ENCODE data around the gene XXYLT1.

DNA sequence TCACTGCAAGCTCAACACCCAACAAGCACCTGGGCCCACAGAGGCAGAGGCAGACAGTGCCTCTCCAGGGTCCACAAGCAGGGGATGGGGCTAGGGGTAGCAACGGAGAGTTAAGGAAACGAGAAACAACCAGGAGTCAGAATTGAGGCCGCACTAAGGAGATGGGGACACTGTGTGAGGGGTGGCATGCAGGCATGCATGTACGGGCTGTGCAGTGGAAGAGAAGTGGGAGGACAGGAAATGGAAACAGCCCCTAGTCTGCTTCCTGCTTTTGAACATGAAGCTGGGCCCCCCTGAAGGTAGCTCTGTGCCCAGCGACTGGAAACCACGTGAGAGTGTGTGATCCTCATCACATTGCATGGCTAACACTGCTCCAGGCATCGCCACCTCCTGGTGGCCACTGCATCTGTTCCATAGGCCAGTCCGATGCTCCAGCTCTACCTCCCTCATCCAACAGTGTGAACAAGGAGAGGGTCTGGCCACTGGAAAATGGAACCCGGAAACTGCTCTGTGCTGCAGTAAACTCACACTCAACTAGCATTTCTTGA is 44.0 kb downstream of the XXYLT1 start:
- TF ChIP-seq, protein P1, sequence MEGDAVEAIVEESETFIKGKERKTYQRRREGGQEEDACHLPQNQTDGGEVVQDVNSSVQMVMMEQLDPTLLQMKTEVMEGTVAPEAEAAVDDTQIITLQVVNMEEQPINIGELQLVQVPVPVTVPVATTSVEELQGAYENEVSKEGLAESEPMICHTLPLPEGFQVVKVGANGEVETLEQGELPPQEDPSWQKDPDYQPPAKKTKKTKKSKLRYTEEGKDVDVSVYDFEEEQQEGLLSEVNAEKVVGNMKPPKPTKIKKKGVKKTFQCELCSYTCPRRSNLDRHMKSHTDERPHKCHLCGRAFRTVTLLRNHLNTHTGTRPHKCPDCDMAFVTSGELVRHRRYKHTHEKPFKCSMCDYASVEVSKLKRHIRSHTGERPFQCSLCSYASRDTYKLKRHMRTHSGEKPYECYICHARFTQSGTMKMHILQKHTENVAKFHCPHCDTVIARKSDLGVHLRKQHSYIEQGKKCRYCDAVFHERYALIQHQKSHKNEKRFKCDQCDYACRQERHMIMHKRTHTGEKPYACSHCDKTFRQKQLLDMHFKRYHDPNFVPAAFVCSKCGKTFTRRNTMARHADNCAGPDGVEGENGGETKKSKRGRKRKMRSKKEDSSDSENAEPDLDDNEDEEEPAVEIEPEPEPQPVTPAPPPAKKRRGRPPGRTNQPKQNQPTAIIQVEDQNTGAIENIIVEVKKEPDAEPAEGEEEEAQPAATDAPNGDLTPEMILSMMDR (IDR thresholded peaks at IDR 0.05 in 8 of 11, conservative IDR thresholded peaks at IDR 0.05 in 3 of 11) = peak in 5 of 11 experiments; percentile 11 to 33 (median 18)
- no peak for TF ChIP-seq POLR2A (IDR thresholded peaks at IDR 0.05)
- no peak for TF ChIP-seq POLR2AphosphoS5 (IDR thresholded peaks at IDR 0.05)

All from spleen (tissue), 7 donors.